Esophagus squamous epithelium (tissue), 4 donors: Measurements from ENCODE around the gene CKM.

Experiments used
- CTCF ChIP-seq, 6 experiments: fragments of 450-650 bp in 4 of 6; fragments of 200-600 bp in 2 of 6; sonication (generic) in 2 of 6; IDR thresholded peaks; one replicate each; pipeline ENCODE4 v1.5.1; 2016 to 2019; ENCODE audit warnings: antibody characterized with exemption in 6 of 6, mild to moderate bottlenecking in 4 of 6, moderate library complexity in 4 of 6
- POLR2A ChIP-seq, 4 donors: fragments of 450-650 bp; IDR thresholded peaks; one replicate each; pipeline ENCODE4 v1.6.1; 2017; ENCODE audit warnings: antibody characterized with exemption in 4 of 4, mild to moderate bottlenecking in 4 of 4, moderate library complexity in 3 of 4

GRCh38 chr19:45352471-45352870, 29.8 kb upstream of the CKM start:
- TF ChIP-seq CTCF (IDR thresholded peaks at IDR 0.05) (no peak), POLR2A (IDR thresholded peaks at IDR 0.05) (no peak)
